HG03571 (cell line): ENCODE results near the gene SAFB.
A peak's percentile ranks its signal among the peaks of the same experiment; 100 is the strongest.

Source experiments
- ATAC-seq: cut with Tn5 transposase; IDR thresholded peaks from one replicate; pipeline ENCODE4 v1.9.1; 2021; ENCODE audit not compliant: unreplicated experiment

Gene SAFB

GRCh38 chr19:5622465-5623396 lies at the start of gene SAFB, which contains the start of gene SAFB2:
Gene SAFB (plus strand): TSS chr19:5623083. CDS start chr19:5623206, 123 bp downstream.
Gene SAFB2 (minus strand): TSS chr19:5622776. CDS start chr19:5622715, 61 bp downstream.
- peak; percentile 67 for ATAC-seq

GRCh38 chr19:5575590-5575989 lies 47.3 kb upstream of the SAFB start:
- no peak for ATAC-seq

GRCh38 chr19:5578097-5578846 lies 44.6 kb upstream of the SAFB start:
- ATAC-seq = no peak

GRCh38 chr19:5579286-5579685 lies 43.6 kb upstream of the SAFB start:
- no peak for ATAC-seq

- ATAC-seq = no peak
Observed at GRCh38 chr19:5579697-5580096, 43.2 kb upstream of the SAFB start.

- ATAC-seq = no peak
Observed at GRCh38 chr19:5580161-5580571, 42.7 kb upstream of the SAFB start.

- ATAC-seq = no peak
Observed at GRCh38 chr19:5585461-5586299, 37.2 kb upstream of the SAFB start.

- ATAC-seq = no peak
Observed at GRCh38 chr19:5586300-5587070, 36.4 kb upstream of the SAFB start.

- ATAC-seq = no peak
Observed at GRCh38 chr19:5587071-5587455, 35.8 kb upstream of the SAFB start.

- no peak for ATAC-seq
Observed at GRCh38 chr19:5587661-5588060, 35.2 kb upstream of the SAFB start.

- ATAC-seq = no peak
Observed at GRCh38 chr19:5588441-5588840, 34.4 kb upstream of the SAFB start.

GRCh38 chr19:5588906-5589676 lies 33.8 kb upstream of the SAFB start:
- ATAC-seq = no peak

- no peak for ATAC-seq
Observed at GRCh38 chr19:5590151-5590864, 32.6 kb upstream of the SAFB start.

GRCh38 chr19:5590865-5591154 lies 32.1 kb upstream of the SAFB start:
- ATAC-seq = no peak

GRCh38 chr19:5591476-5591875 lies 31.4 kb upstream of the SAFB start:
- no peak for ATAC-seq

- no peak for ATAC-seq
Observed at GRCh38 chr19:5592531-5593342, 30.1 kb upstream of the SAFB start.

GRCh38 chr19:5593343-5594255 lies 29.3 kb upstream of the SAFB start:
- ATAC-seq = no peak
